IPS-18c (cell line): ENCODE data around the gene PCBP4.
A peak's percentile ranks its signal among the peaks of the same experiment; 100 is the strongest.
"Not testable (repeated sequence)": the region's sequence is repeated elsewhere in the genome, so short reads cannot be mapped to it uniquely, and the experiment has no call there.

ENCODE experiments used
- H3K4me3 ChIP-seq: 2 replicates; pipeline ENCODE4 v1.7.0; 2013; ENCODE audit warnings: low read depth, mild to moderate bottlenecking, low read length, moderate library complexity; ENCODE audit not compliant: insufficient read depth
- H3K9me3 ChIP-seq: one replicate; pipeline ENCODE4 v1.6.1; 2013; ENCODE audit warnings: mild to moderate bottlenecking, low read length, moderate library complexity; ENCODE audit not compliant: control insufficient read depth, insufficient read depth

The PCBP4 gene

GRCh38 chr3:51997935-51998596, 30.8 kb upstream of the PCBP4 start:
- no peaks in the 10 kb centered on the region for H3K9me3 ChIP-seq
- H3K4me3 ChIP-seq: no peak overlapping the region

- Histone ChIP-seq H3K9me3 (no peaks in the 10 kb centered on the region), H3K4me3 (no peak overlapping the region)
These were observed 29.9 kb upstream of the PCBP4 start for GRCh38 chr3:51997172-51997571.

GRCh38 chr3:51995346-51996163, 28.3 kb upstream of the PCBP4 start, which contains the start of gene RPL29:
Gene RPL29 (minus strand): TSS chr3:51995895. CDS start chr3:51995461, 434 bp downstream.
- Histone ChIP-seq H3K9me3 (no peaks in the 10 kb centered on the region), H3K4me3 (peak within 1 kb of the TSS; percentile 85)

- Histone ChIP-seq H3K9me3 (no peaks in the 10 kb centered on the region), H3K4me3 (peak overlapping the region; percentile 85)
These were observed 27.3 kb upstream of the PCBP4 start for GRCh38 chr3:51994530-51994929.

- H3K9me3 ChIP-seq, H3K4me3 ChIP-seq: not testable (repeated sequence)
These were observed 26.4 kb upstream of the PCBP4 start for GRCh38 chr3:51993657-51994056.

DNA sequence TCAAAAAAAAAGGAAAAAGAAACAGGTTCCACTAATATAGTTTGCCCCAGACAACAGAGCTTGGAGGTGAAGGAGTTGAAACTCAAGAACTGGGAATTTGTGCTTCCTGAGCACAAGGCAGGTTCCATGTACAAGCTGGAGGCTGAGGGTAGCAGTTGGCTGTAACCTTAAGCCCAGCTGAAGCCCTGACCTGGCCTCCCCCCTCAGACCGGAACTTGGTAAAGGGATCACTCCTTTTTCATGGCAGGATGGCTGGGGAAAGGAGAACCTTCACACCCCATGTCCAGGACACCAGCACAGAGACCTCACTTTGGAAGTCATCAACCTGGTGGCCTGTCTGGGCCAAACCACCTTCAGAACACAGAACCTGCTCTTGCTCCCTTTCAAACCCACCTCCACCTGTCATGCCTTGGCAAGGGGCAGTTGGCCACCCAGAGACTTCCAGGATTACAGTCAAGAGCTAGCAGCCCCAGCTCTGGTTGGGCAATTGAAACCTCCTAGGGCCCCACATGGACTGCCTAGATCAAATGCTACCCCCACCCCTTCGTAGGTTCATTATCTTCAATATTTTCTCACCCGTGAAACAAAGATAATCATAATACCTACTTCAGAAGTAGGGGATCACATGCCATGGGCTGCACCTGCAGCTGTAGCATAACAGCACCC, 24.9 kb upstream of the PCBP4 start:
- Histone ChIP-seq H3K4me3 (no peak overlapping the region), H3K9me3 (no peaks in the 10 kb centered on the region)

GRCh38 chr3:51990501-51990971, 23.3 kb upstream of the PCBP4 start:
- H3K9me3 ChIP-seq: not testable (repeated sequence)

DNA sequence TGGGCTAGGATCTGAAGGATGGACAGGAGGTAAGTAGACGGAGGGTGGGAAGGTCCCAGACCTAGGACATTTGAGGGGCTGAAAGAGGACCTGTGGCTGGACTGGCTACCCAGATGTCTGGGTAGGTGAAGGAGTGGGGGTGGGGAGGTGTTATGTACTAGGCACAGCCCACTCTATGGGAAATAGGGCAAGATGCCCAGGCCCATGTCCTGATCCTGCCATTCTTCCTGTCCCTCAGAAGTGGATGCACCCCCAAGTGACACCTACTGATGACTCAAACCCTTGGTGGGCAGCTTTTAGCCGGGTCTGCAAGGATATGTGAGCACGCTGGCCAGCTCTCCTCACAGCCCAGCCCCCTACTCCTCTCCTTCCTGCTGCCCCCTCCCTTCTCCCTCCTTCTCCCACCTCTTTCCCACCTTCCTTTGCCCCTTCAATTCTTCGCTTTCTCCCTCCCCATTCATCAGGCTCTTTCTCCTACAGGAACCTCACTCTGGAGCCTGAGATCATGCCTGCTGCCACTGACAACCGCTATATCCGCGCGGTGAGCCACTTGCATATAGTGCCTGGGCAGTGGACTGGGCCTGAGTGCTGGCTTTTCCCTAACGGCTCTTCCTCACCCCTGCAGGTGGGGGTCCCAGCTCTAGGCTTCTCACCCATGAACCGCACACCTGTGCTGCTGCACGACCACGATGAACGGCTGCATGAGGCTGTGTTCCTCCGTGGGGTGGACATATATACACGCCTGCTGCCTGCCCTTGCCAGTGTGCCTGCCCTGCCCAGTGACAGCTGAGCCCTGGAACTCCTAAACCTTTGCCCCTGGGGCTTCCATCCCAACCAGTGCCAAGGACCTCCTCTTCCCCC, 21.3 kb upstream of the PCBP4 start:
- Histone ChIP-seq H3K4me3 (no peak overlapping the region), H3K9me3 (no peaks in the 10 kb centered on the region)

More at GRCh38 chr3:51990501-51990971, 23.3 kb upstream of the PCBP4 start:
- not testable (repeated sequence) for H3K4me3 ChIP-seq

- Histone ChIP-seq H3K9me3 (no peaks in the 10 kb centered on the region), H3K4me3 (no peak overlapping the region)
These were observed 20.3 kb upstream of the PCBP4 start for GRCh38 chr3:51987568-51987967.

GRCh38 chr3:51986010-51986947, 19.0 kb upstream of the PCBP4 start:
- Histone ChIP-seq H3K9me3 (no peaks in the 10 kb centered on the region), H3K4me3 (no peak overlapping the region)

GRCh38 chr3:51985063-51985462, 17.8 kb upstream of the PCBP4 start:
- H3K9me3 ChIP-seq: no peaks in the 10 kb centered on the region
- H3K4me3 ChIP-seq: no peak overlapping the region

- Histone ChIP-seq H3K9me3 (no peaks in the 10 kb centered on the region), H3K4me3 (peak overlapping the region; percentile 69; the same call in 1 of the 2 replicates)
These were observed 17.0 kb upstream of the PCBP4 start for GRCh38 chr3:51984269-51984647.

DNA sequence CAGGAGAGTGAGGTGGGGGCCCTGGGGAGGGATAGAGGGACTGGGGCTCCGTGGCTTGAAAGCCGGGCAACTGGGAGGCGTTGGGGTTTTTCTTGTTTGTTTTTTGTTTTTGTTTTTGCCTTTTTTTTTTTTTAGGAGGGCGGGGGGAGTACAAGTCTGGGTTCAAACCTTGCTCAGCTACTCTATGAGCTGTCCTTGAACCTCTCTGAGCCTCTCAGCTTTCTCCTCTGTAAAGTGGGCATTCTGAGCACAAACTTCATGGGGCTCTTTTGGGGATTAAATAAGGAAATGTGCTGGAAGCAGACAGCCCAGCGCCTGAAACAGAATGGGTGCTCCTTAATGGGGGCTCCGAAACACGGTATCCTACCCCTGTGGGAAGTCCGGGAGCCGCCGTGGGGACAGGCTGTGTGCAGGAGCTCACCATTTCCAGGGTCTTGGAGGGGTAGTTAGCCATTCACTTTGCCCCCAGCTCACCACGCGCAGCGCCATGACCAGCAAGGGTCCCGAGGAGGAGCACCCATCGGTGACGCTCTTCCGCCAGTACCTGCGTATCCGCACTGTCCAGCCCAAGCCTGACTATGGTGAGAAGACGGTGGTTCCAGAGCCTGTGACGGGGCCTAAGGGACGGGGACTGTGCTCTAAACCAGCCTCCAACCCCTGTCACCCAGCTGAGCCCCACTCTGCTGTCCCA, 16.5 kb upstream of the PCBP4 start:
- Histone ChIP-seq H3K9me3 (no peaks in the 10 kb centered on the region), H3K4me3 (peak overlapping the region; percentile 69)

GRCh38 chr3:51982838-51983577, 15.8 kb upstream of the PCBP4 start, which contains the start of gene ACY1:
Gene ACY1 (plus strand): TSS chr3:51983535. CDS start chr3:51984065, 530 bp downstream.
- H3K4me3 ChIP-seq: peak within 1 kb of the TSS; percentile 69
- no peaks in the 10 kb centered on the region for H3K9me3 ChIP-seq

- no peaks in the 10 kb centered on the region for H3K9me3 ChIP-seq
These were observed 15.1 kb upstream of the PCBP4 start for GRCh38 chr3:51982352-51982837.

More at GRCh38 chr3:51982352-51982837, 15.1 kb upstream of the PCBP4 start:
- H3K4me3 ChIP-seq: peak overlapping the region; percentile 69
